ENCODE data around the gene JUNB.

DNA sequence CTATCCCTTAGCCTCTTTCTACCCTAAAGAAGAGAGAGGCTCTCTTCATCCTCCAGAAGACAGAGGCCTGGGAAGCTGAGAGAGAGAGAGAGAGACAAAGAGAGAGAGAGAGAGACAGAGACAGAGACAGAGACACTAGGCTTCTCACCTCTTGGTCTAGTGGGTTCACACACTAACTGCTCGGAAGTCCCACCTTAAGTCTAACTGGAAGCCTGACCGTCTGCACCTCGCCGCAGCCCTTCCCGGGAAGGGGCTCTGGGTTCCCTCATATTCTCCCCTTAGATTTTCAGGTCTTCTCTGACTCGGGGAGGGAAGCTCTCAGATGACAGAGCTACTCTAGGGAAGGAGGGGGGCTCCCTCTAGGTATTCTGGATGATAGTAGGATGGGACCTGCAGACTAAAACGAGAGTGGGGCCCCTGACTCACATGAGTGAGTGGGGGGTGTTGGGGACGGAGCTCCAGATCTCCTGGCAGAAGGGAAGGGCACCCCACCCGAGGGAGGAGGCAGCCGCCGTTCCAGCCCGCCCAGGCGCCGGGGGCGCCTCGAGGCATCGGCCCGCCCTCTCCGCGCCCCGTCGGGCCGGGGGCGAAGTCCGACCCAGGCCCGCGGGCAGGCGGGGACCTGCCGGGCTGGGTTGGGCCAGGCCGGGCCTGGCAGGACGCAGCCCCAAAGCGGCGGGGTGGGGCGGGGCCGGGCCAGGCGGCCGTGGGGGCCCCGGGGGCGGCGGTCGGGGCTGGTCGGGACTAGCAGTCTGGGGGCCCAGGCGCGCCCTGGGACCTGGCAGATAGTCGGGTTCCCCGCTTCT lies 2.0 kb upstream of the JUNB start:
- TF ChIP-seq POLR2A (IDR thresholded peaks at IDR 0.05): no peak
- TF ChIP-seq, protein P1, sequence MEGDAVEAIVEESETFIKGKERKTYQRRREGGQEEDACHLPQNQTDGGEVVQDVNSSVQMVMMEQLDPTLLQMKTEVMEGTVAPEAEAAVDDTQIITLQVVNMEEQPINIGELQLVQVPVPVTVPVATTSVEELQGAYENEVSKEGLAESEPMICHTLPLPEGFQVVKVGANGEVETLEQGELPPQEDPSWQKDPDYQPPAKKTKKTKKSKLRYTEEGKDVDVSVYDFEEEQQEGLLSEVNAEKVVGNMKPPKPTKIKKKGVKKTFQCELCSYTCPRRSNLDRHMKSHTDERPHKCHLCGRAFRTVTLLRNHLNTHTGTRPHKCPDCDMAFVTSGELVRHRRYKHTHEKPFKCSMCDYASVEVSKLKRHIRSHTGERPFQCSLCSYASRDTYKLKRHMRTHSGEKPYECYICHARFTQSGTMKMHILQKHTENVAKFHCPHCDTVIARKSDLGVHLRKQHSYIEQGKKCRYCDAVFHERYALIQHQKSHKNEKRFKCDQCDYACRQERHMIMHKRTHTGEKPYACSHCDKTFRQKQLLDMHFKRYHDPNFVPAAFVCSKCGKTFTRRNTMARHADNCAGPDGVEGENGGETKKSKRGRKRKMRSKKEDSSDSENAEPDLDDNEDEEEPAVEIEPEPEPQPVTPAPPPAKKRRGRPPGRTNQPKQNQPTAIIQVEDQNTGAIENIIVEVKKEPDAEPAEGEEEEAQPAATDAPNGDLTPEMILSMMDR (IDR thresholded peaks at IDR 0.05): no peak
